ENCODE results near the gene SAMM50. TPM values are rescaled to one million over a fixed set of nuclear protein-coding genes. Genes with fewer than 3 reads are reported as not detected.

SAMM50 gene
- total and polyA plus RNA-seq, 2 donors (not counting 3 experiments of a cell fraction or from before 2014, with no cell fraction given) = 42.9 to 56.2 TPM

DNA sequence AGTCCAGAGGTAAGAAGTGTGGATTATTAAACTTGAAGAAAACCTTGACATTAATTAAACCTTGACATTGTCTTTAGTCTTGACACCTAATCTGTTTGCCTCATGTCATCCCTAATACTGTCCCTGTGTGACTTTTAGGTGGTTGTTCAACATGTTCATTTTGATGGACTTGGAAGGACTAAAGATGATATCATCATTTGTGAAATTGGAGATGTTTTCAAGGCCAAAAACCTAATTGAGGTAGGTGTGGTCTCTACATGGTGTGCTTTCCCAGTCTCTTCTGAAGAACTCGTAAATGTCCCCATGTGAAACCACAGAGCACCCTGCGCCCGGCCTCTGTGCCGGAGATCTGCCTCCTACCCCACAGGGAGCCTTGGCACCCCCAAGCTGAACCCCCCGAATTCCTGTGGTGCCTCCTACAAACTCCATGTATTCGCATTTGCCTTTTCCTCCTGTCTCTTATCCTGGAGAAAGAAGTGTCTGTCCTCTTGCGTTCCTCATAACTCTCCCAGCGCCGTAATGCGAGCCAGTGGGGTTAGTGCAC is 9.1 kb downstream of the SAMM50 start:
- Histone ChIP-seq H4K20me1 (replicated peaks; ENCODE audit: control insufficient read depth, extremely low read depth, insufficient read depth, low read length) (no peaks in the 10 kb centered on the region), H3K4me3 (replicated peaks in 1 of 3; ENCODE audit: insufficient read depth in 1 of 3, low read depth in 1 of 3, low read length in 3 of 3) (no peak overlapping the region), H3K79me2 (ENCODE audit: control insufficient read depth, insufficient read depth, low read length) (peaks cover 17% of the 10 kb centered on the region), H2AFZ (ENCODE audit: low read depth, low read length) (no peak overlapping the region), H3K4me1 (ENCODE audit: control insufficient read depth, extremely low read depth, insufficient read depth, low read length) (no peaks in the 10 kb centered on the region), H3K9me1 (replicated peaks; ENCODE audit: control insufficient read depth, extremely low read depth, insufficient read depth, low read length) (no peaks in the 10 kb centered on the region), H3K9me3 (replicated peaks; ENCODE audit: control insufficient read depth, insufficient read depth, low read length) (no peaks in the 10 kb centered on the region), H3K27ac (ENCODE audit: insufficient read depth, low read depth, low read length) (no peak overlapping the region), H3K27me3 (ENCODE audit: control insufficient read depth in 2 of 2, insufficient read depth in 2 of 2, low read length in 2 of 2) (no peaks in the 10 kb centered on the region), H3K36me3 (ENCODE audit: control insufficient read depth in 2 of 2, extremely low read depth in 1 of 2, insufficient read depth in 2 of 2, low read length in 2 of 2) (peaks cover 13 to 32% of the 10 kb centered on the region in 2 experiments), H3K4me2 (ENCODE audit: insufficient read depth, low read length) (no peak overlapping the region), H3K9ac (replicated peaks; ENCODE audit: extremely low read depth, insufficient read depth, low read length) (no peak overlapping the region)
- TF ChIP-seq, protein P1, sequence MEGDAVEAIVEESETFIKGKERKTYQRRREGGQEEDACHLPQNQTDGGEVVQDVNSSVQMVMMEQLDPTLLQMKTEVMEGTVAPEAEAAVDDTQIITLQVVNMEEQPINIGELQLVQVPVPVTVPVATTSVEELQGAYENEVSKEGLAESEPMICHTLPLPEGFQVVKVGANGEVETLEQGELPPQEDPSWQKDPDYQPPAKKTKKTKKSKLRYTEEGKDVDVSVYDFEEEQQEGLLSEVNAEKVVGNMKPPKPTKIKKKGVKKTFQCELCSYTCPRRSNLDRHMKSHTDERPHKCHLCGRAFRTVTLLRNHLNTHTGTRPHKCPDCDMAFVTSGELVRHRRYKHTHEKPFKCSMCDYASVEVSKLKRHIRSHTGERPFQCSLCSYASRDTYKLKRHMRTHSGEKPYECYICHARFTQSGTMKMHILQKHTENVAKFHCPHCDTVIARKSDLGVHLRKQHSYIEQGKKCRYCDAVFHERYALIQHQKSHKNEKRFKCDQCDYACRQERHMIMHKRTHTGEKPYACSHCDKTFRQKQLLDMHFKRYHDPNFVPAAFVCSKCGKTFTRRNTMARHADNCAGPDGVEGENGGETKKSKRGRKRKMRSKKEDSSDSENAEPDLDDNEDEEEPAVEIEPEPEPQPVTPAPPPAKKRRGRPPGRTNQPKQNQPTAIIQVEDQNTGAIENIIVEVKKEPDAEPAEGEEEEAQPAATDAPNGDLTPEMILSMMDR (IDR thresholded peaks at IDR 0.05; ENCODE audit: extremely low read depth in 1 of 2, insufficient read depth in 1 of 2, low read depth in 1 of 2, low read length in 2 of 2) = no peak
- no peak for TF ChIP-seq MYC (IDR thresholded peaks at IDR 0.05; ENCODE audit: low read depth, low read length)
- no peak for TF ChIP-seq FOS (IDR thresholded peaks at IDR 0.05; ENCODE audit: borderline replicate concordance, insufficient read depth, low read length)
- TF ChIP-seq, protein P2, sequence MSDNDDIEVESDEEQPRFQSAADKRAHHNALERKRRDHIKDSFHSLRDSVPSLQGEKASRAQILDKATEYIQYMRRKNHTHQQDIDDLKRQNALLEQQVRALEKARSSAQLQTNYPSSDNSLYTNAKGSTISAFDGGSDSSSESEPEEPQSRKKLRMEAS (IDR thresholded peaks at IDR 0.05; ENCODE audit: insufficient read depth, insufficient read length) = no peak
- no peak for TF ChIP-seq POLR2A (IDR thresholded peaks at IDR 0.05; ENCODE audit: low read depth, low read length)
- FAIRE-seq (no peak), DNase-seq (ENCODE audit: low read depth, low spot score) (no peak)
- POLR2A ChIA-PET = no interaction called here
- no TSS peak for BruUV-seq (replicated peaks)
- CTCF ChIA-PET = no interaction called here
- dilution Hi-C loops (cut with MboI; ENCODE audit: extremely low pct_ligation_motif_present, low sequenced_read_pairs) = no loop called here
- intact Hi-C loops (cut with micrococcal nuclease) = no loop called here

DNA sequence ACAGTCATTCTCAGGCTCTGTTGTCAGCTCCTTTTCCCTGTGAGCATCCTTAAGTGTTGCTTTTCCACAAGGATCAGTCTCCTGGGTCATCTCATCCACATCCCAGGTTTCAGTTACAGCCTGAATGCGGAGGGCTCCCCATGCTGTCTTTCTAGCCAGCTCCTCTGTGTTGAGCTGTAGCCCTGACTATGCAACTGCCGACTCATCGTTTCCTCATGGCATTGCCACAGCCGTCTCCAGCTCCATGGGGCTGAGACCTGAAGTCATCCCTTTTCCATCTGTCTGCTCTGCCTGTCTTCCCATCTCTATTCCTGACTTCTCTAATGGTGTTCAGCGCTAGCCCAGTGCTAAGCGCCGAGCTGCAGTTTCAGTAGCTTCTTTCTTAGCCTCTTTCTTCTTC is 11.8 kb downstream of the SAMM50 start:
- POLR2A ChIA-PET = no interaction called here
- no TSS peak for BruUV-seq (replicated peaks)
- intact Hi-C loops (cut with micrococcal nuclease) = no loop called here

More for the DNA sequence above, 11.8 kb downstream of the SAMM50 start:
- Histone ChIP-seq H3K36me3 (ENCODE audit: control insufficient read depth in 2 of 2, extremely low read depth in 1 of 2, insufficient read depth in 2 of 2, low read length in 2 of 2) (peaks cover 12 to 42% of the 10 kb centered on the region in 2 experiments), H3K27me3 (ENCODE audit: control insufficient read depth in 2 of 2, insufficient read depth in 2 of 2, low read length in 2 of 2) (no peaks in the 10 kb centered on the region), H3K4me3 (replicated peaks in 1 of 3; ENCODE audit: insufficient read depth in 1 of 3, low read depth in 1 of 3, low read length in 3 of 3) (no peak overlapping the region), H3K4me1 (ENCODE audit: control insufficient read depth, extremely low read depth, insufficient read depth, low read length) (no peaks in the 10 kb centered on the region), H3K9me3 (replicated peaks; ENCODE audit: control insufficient read depth, insufficient read depth, low read length) (no peaks in the 10 kb centered on the region), H2AFZ (ENCODE audit: low read depth, low read length) (no peak overlapping the region), H3K4me2 (ENCODE audit: insufficient read depth, low read length) (no peak overlapping the region), H4K20me1 (replicated peaks; ENCODE audit: control insufficient read depth, extremely low read depth, insufficient read depth, low read length) (no peaks in the 10 kb centered on the region), H3K27ac (ENCODE audit: insufficient read depth, low read depth, low read length) (no peak overlapping the region), H3K79me2 (ENCODE audit: control insufficient read depth, insufficient read depth, low read length) (no peaks in the 10 kb centered on the region), H3K9me1 (replicated peaks; ENCODE audit: control insufficient read depth, extremely low read depth, insufficient read depth, low read length) (no peaks in the 10 kb centered on the region), H3K9ac (replicated peaks; ENCODE audit: extremely low read depth, insufficient read depth, low read length) (no peak overlapping the region)
- TF ChIP-seq FOS (IDR thresholded peaks at IDR 0.05; ENCODE audit: borderline replicate concordance, insufficient read depth, low read length) (no peak), GATA2 (IDR thresholded peaks at IDR 0.05; ENCODE audit: insufficient read depth, insufficient read length, low read depth, low read length) (no peak), MYC (IDR thresholded peaks at IDR 0.05; ENCODE audit: low read depth, low read length) (no peak), JUN (IDR thresholded peaks at IDR 0.05; ENCODE audit: borderline replicate concordance, insufficient read depth, insufficient read length, low read depth) (no peak), EZH2 (IDR thresholded peaks at IDR 0.05; ENCODE audit: borderline replicate concordance, low read depth, low read length, severe bottlenecking) (no peak), POLR2A (IDR thresholded peaks at IDR 0.05; ENCODE audit: low read depth, low read length) (no peak), POLR2AphosphoS5 (IDR thresholded peaks at IDR 0.05; ENCODE audit: insufficient read depth, low read depth, low read length) (no peak)
- TF ChIP-seq, protein P2 (IDR thresholded peaks at IDR 0.05; ENCODE audit: insufficient read depth, insufficient read length) = no peak
- TF ChIP-seq, protein P1 (IDR thresholded peaks at IDR 0.05; ENCODE audit: extremely low read depth in 1 of 2, insufficient read depth in 1 of 2, low read depth in 1 of 2, low read length in 2 of 2) = no peak
- dilution Hi-C loops (cut with MboI; ENCODE audit: extremely low pct_ligation_motif_present, low sequenced_read_pairs) = no loop called here
- DNase-seq (ENCODE audit: low read depth, low spot score) (no peak), FAIRE-seq (no peak)
- CTCF ChIA-PET = interaction anchor here (0.9 to 1.5 kb wide), 2 partner anchors 21 to 84 kb away, joined by 3 to 8 read pairs; no protein-coding TSS in a partner anchor

All from endothelial cell of umbilical vein (primary cell).